ENCODE measurements around the gene CTSD.
A peak's percentile ranks its signal among the peaks of the same experiment; 100 is the strongest.

CTSD gene

DNA sequence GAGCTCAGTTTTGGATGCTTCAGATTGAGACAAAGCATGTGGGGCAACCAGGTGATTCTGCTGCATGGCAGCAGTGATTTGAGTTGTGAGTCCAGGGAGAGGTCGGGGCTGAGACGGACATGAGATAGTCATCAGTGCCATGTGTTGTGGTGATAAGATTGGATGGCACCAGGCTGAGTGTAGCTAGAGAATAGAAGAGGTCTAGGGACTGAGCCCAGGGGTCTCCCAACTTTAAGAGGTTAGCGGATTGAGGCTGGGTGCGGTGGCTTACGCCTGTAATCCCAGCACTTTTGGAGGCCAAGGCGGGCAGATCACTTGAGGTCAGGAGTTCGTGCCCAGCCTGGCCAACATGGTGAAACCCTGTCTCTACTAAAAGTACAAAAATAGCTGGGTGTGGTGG is 6.3 kb upstream of the CTSD start:
- DNase-seq (ENCODE audit: low read depth), result no peak

GRCh38 chr11:1769304-1769936 is 5.7 kb upstream of the CTSD start:
- peak; percentile 19 for DNase-seq (ENCODE audit: low read depth)

- DNase-seq (ENCODE audit: low read depth), result no peak
Measured at GRCh38 chr11:1768141-1768469, 4.4 kb upstream of the CTSD start.

DNA sequence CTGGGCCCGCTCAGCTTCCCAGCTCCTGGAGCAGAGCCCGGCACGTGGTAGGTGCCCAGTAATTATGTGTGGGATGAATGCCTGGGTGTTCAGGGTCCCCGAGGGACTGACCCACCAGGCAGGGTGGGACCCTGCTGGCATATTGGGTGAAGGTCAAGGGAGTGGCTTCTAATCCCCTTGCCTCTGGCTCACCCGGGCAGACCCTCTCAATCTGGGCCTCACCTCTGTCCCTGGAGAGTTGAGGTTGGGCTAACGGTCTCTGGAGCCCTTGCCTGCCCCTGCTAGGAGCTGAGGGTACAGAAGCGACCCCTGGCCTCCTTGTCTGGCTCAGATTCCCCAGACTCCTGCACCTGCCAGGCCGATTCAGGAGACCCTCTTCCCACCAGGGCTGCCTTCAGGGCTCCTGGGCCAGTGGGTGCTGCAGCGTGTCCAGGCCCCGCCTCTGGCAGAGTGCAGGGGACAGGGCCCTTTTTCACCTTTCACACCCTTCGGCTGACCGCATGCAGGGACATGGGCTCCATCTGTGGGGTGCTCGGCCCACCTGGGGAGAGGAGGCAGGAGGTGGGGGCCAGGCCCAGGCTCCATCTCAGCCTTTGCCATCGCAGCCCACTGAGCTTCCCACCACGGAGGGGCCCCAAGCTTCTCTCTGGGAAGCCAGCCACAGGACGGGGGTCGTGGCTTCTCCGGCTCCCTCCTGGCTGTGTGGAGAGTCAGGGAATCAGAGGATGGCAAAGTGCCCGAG is 3.8 kb upstream of the CTSD start:
- DNase-seq (ENCODE audit: low read depth), result no peak

- no peak for DNase-seq (ENCODE audit: low read depth)
Measured at GRCh38 chr11:1766719-1767398, 3.1 kb upstream of the CTSD start.

DNA sequence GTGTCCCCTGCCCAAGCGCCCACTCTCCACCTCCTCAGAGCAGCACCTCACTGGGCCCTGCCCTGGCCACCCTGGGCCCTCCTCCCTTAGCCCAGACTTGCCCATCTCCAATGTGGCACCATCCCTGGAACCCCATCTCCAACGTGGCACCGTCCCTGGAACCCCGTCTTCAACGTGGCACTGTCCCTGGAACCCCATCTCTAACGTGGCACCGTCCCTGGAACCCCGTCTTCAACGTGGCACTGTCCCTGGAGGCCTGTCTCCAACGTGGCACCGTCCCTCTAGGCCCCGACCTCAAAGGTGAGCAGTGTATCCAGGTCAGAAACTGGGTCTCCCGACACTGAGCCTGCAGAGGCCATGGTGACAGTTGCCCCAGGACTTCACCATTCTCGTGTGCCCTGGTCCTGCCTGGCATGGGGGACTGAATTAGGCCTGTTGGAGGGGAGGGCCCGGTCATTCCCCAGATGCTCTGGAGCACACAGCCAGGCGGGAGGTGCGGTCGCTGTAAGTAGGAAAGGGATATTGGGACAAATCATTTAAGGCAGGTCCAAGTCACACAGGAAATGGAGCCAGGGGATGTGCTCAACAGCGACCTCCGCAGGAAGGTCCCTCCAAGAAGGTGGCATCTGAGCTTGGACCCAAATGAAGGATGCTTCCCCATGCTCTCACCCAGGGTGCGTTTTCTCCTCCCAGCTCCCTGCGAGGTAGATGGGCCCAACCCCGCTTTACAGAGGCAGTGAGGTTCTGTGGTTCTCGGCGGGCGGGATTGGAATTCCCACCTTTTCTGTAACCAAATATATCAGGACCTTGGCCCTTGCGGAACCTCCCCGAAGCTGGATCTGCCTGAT is 2.4 kb upstream of the CTSD start:
- no peak for DNase-seq (ENCODE audit: low read depth)

DNA sequence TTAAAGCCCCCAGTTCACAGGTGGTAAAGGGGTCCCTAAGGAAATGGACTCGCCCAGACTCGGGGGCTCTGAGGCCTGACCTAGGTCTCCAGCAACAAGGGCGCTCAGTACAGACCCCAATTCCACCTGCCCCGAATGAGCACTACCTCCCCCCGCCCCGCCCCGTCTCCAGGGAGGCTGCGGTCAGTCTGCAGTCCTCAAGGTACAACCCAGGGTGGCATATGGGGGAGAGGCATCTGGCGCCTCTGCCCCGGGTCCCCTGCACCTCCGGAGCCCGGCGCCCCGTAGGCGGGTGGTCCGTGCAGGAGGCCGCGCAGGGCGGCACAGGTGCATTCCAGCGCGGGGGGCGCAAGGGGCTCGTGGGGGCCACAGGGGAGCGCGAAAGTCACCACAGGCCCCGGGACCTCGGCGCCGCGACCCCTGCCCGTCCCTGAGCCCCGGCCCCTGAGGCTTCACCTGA is 361 bp downstream of the CTSD start:
- no peak for DNase-seq (ENCODE audit: low read depth)

- no peak for DNase-seq (ENCODE audit: low read depth)
Measured at GRCh38 chr11:1762537-1763302, 1.0 kb downstream of the CTSD start.

DNA sequence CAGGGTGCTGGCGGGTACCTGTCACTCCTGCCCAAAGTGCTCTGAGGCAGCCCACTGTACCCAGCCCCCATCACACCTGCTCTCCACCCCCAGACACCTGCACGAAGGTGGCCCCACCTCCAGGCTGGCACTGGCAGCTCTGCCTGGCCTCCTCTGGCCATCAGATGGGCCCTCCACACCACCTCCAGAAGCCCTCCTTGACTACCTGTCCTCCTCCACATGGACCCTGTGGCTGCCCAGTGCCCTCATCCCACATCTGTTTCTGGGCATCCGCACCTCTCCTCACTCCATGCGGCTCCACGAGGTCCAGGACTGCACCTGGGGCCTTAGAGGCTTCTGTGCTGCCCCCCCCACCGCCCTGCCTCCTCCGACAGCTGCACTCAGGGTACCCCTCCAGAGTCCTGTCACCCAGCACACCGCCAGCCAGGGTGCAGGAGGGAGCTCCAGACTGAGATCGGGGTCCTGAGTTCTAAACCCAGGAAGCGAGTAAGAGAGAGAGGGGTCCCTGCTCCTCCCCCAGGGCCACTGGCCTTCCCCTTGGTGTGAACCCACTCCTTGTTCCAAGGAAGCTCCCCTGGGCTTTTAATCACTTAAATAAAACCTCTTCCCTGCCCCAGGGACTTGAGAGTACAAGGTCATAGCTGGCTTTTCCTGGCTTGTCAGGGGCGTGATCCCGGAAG is 1.7 kb downstream of the CTSD start:
- no peak for DNase-seq (ENCODE audit: low read depth)

DNA sequence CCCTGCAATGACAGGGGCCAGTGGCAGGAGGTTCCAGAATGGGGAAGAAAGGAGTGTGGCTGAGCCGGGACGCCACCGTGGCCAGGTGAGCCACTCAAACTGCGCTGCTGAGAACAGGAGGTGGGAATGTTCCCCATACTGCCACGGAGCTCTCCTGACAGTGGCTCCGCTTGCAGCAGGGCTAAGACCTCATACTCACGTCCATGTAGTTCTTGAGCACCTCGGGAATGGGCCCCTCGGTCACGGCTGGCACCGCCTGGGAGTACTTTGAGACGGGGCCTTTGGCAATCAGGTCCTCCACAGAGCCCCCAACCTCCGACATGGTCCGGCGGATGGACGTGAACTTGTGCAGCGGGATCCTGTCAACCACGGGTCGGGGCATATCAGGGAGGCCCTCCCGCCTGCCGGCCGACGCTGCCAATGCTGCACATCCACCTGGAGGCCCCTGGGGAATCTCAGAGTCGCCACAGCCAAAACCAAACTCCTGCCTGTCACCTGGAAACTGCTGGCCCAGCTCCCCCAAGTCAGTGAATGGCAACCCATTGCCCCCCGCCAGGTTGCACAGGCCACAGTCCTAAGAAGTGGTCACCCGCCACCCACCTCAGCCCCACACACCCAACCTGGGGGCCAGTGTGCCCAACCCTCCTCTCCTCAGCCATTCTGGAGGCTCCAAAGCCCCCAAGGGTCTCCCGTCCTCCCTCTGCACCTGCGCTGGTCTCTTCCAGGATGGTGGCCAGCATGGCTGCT is 2.4 kb downstream of the CTSD start:
- DNase-seq (ENCODE audit: low read depth), result no peak

- peak; percentile 79 for DNase-seq (ENCODE audit: low read depth)
Measured at GRCh38 chr11:1760351-1761109, 3.2 kb downstream of the CTSD start.

DNA sequence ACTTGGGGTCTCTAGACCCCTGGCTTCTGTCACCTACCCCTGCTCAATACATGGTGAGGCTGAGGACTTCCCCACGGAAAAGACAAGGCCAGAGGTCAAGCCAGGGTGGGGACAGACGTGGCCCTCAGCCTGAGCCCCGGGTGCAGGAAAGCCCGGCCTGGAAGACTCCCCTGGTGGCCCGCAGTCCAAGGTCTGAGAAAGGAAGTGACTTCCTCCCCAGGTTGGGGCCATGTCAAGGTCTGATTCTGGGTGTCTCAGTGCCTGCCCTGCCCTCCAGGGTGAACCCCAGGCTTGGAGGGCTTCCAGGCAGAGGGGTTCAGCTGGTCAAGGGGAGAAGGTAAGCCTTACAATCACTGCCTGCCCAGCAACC is 3.9 kb downstream of the CTSD start:
- DNase-seq (ENCODE audit: low read depth), result no peak

GRCh38 chr11:1759151-1759850 is 4.4 kb downstream of the CTSD start:
- DNase-seq (ENCODE audit: low read depth), result no peak

DNA sequence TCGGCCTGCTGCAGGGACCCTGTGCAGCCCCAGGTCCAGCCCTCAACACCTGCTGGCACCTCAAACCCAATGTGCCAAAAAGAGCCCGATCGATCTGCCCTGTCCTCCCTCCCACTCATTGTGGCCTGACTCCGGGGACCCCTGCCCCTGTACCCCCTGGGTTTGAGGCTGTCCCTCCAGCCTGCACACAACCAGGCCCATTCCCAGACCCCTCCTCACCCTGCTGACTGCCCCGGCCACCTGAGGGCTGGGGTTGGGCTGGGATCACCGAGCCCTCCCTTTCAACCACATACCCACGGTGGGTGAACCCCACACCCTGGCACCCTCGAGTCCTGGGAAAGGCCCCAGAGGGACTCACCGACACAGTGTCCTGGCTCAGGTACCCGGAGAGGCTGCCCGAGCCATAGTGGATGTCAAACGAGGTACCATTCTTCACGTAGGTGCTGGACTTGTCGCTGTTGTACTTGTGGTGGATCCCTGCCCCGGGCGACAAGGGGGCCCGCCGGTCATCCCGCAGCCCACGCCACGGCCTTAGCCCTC is 5.0 kb downstream of the CTSD start:
- no peak for DNase-seq (ENCODE audit: low read depth)

- DNase-seq (ENCODE audit: low read depth), result no peak
Measured at GRCh38 chr11:1757861-1758610, 5.7 kb downstream of the CTSD start.

- no peak for DNase-seq (ENCODE audit: low read depth)
Measured at GRCh38 chr11:1756791-1757771, 6.6 kb downstream of the CTSD start.
